ENCODE results near the gene PHACTR1.

- TF ChIP-seq TEAD4 (IDR thresholded peaks at IDR 0.05; ENCODE audit: borderline replicate concordance, insufficient read depth) (no peak), CTCF (IDR thresholded peaks at IDR 0.05) (no peak), GATA2 (CRISPR knock-in tag; IDR thresholded peaks at IDR 0.05) (no peak), USF1 (IDR thresholded peaks at IDR 0.05; ENCODE audit: borderline replicate concordance, low read depth) (no peak), RFX5 (IDR thresholded peaks at IDR 0.05; ENCODE audit: low read length) (no peak)
Measured at GRCh38 chr6:12704946-12705345, 11.6 kb upstream of the PHACTR1 start.

Measured in SK-N-SH (cell line).